Right kidney (tissue), 9 donors: ENCODE data around the gene KCNK18.
A peak's percentile ranks its signal among the peaks of the same experiment; 100 is the strongest.

Experiments
- DNase-seq: peaks from one replicate; pipeline ENCODE4 v3.0.0-alpha.2; 2016
- long read RNA-seq, 8 donors: transcript quantifications; one replicate each; lab custom pipeline, GENCODE V29; 2026

The KCNK18 gene
- long read RNA-seq, donor 1: 0 reads
- long read RNA-seq, donor 2: 0 reads
- long read RNA-seq, donor 3: 0 reads
- long read RNA-seq, donor 4: 0 reads
- long read RNA-seq, donor 5: 0 reads
- long read RNA-seq, donor 6: 0 reads
- long read RNA-seq, donor 7: 0 reads
- long read RNA-seq, donor 8: 0 reads

GRCh38 chr10:117197189-117197588, at the start of gene KCNK18:
TSS of gene KCNK18 (plus strand) at chr10:117197489. CDS start at chr10:117197489, 0 bp downstream.
- DNase-seq: no peak

- no peak for DNase-seq
Observed at GRCh38 chr10:117148284-117148683, 49.0 kb upstream of the KCNK18 start.

- DNase-seq: no peak
Observed at GRCh38 chr10:117152668-117153067, 44.6 kb upstream of the KCNK18 start.

GRCh38 chr10:117158297-117158696, 39.0 kb upstream of the KCNK18 start:
- no peak for DNase-seq

GRCh38 chr10:117159390-117159789, 37.9 kb upstream of the KCNK18 start:
- DNase-seq: peak; percentile 14

- peak; percentile 16 for DNase-seq
Observed at GRCh38 chr10:117160567-117160966, 36.7 kb upstream of the KCNK18 start.

- peak; percentile 58 for DNase-seq
Observed at GRCh38 chr10:117161386-117162033, 35.8 kb upstream of the KCNK18 start.

GRCh38 chr10:117162093-117163060, 34.9 kb upstream of the KCNK18 start:
- peak; percentile 51 for DNase-seq

- DNase-seq: peak; percentile 59
Observed at GRCh38 chr10:117163061-117163953, 34.0 kb upstream of the KCNK18 start.

GRCh38 chr10:117163954-117164548, 33.2 kb upstream of the KCNK18 start:
- peak; percentile 37 for DNase-seq

GRCh38 chr10:117164592-117165537, 32.4 kb upstream of the KCNK18 start:
- DNase-seq: peak; percentile 61

GRCh38 chr10:117165538-117166417, 31.5 kb upstream of the KCNK18 start:
- DNase-seq: peak; percentile 72

- peak; percentile 17 for DNase-seq
Observed at GRCh38 chr10:117166418-117167345, 30.6 kb upstream of the KCNK18 start.

GRCh38 chr10:117167346-117167788, 29.9 kb upstream of the KCNK18 start:
- DNase-seq: no peak

- peak; percentile 90 for DNase-seq
Observed at GRCh38 chr10:117167789-117168674, 29.3 kb upstream of the KCNK18 start.

- DNase-seq: no peak
Observed at GRCh38 chr10:117168729-117169128, 28.6 kb upstream of the KCNK18 start.

GRCh38 chr10:117169480-117169879, 27.8 kb upstream of the KCNK18 start:
- DNase-seq: no peak
